Astrocyte (in vitro differentiated cells and primary cell): Measurements from ENCODE around the gene UMOD. TPM values are rescaled to one million over a fixed set of nuclear protein-coding genes. Genes with fewer than 3 reads are reported as not detected.

Experiments used
- DNase-seq: peaks from one replicate; pipeline ENCODE4 v3.0.0-alpha.2; 2010; ENCODE audit warnings: low read depth
- FAIRE-seq: peaks from 2 replicates; lab custom pipeline; 2011; peaks lifted over from hg19 to GRCh38; lab: Jason Lieb, UNC
- H2AFZ ChIP-seq: 2 replicates; pipeline ENCODE4 v1.6.0; 2012; ENCODE audit warnings: low read depth, low read length, inconsistent platforms
- H3K27ac ChIP-seq: 2 replicates; pipeline ENCODE4 v1.5.1; 2011; ENCODE audit warnings: low read depth, low read length, inconsistent platforms
- H3K27me3 ChIP-seq: 2 replicates; pipeline ENCODE4 v1.6.0; 2011; ENCODE audit warnings: low read length, inconsistent platforms; ENCODE audit not compliant: insufficient read depth
- H3K36me3 ChIP-seq: 2 replicates; pipeline ENCODE4 v1.5.1; 2011; ENCODE audit warnings: low read length, inconsistent platforms; ENCODE audit not compliant: insufficient read depth
- H3K4me1 ChIP-seq: 2 replicates; pipeline ENCODE4 v1.5.1; 2011; ENCODE audit warnings: low read length, inconsistent platforms; ENCODE audit not compliant: insufficient read depth
- H3K4me2 ChIP-seq: 2 replicates; pipeline ENCODE4 v1.6.0; 2012; ENCODE audit warnings: low read length, inconsistent platforms
- H3K4me3 ChIP-seq: 2 replicates; pipeline ENCODE4 v1.5.1; 2011; ENCODE audit warnings: low read depth, mild to moderate bottlenecking, low read length, inconsistent platforms; ENCODE audit not compliant: insufficient read depth
- H3K79me2 ChIP-seq: 2 replicates; pipeline ENCODE4 v1.6.0; 2012; ENCODE audit warnings: mild to moderate bottlenecking, low read length, inconsistent platforms; ENCODE audit not compliant: insufficient read depth
- H3K9ac ChIP-seq: 2 replicates; pipeline ENCODE4 v1.6.0; 2012; ENCODE audit warnings: mild to moderate bottlenecking, low read length, inconsistent platforms
- H3K9me3 ChIP-seq: 2 replicates; pipeline ENCODE4 v1.5.1; 2012; ENCODE audit warnings: low read depth, mild to moderate bottlenecking, low read length, inconsistent platforms; ENCODE audit not compliant: insufficient read depth
- H4K20me1 ChIP-seq: 2 replicates; pipeline ENCODE4 v1.6.0; 2012; ENCODE audit warnings: low read length, inconsistent platforms; ENCODE audit not compliant: insufficient read depth
- H3K27ac Mint-ChIP-seq: one replicate; pipeline ENCODE4 v1.8.0; 2021; ENCODE audit warnings: mild to moderate bottlenecking, mixed read lengths; ENCODE audit not compliant: unreplicated experiment
- H3K27me3 Mint-ChIP-seq: one replicate; pipeline ENCODE4 v1.8.0; 2021; ENCODE audit warnings: low read depth, mixed read lengths; ENCODE audit not compliant: unreplicated experiment
- H3K36me3 Mint-ChIP-seq: one replicate; pipeline ENCODE4 v1.8.0; 2021; ENCODE audit warnings: low read depth, mixed read lengths; ENCODE audit not compliant: unreplicated experiment
- H3K4me1 Mint-ChIP-seq: one replicate; pipeline ENCODE4 v1.8.0; 2021; ENCODE audit warnings: low read depth, mixed read lengths; ENCODE audit not compliant: unreplicated experiment
- H3K4me3 Mint-ChIP-seq: one replicate; pipeline ENCODE4 v1.8.0; 2021; ENCODE audit warnings: mild to moderate bottlenecking, moderate library complexity, mixed read lengths; ENCODE audit not compliant: unreplicated experiment
- H3K9me3 Mint-ChIP-seq: one replicate; pipeline ENCODE4 v1.8.0; 2021; ENCODE audit warnings: mild to moderate bottlenecking, mixed read lengths; ENCODE audit not compliant: unreplicated experiment
- EZH2 ChIP-seq: IDR thresholded peaks from 2 replicates; pipeline ENCODE4 v1.6.1; 2012; ENCODE audit warnings: mild to moderate bottlenecking, low read length, inconsistent platforms; ENCODE audit not compliant: insufficient read depth
- total RNA-seq: library from RNA; stranded (reverse); gene quantifications from 2 replicates; pipeline ENCODE4 v1.2.1, GENCODE V29; 2021
- TF ChIP-seq, protein P1 (sequence below): IDR thresholded peaks from 2 replicates; pipeline ENCODE4 v1.5.1; 2011; ENCODE audit warnings: low read depth, mild to moderate bottlenecking, inconsistent platforms, low read length, moderate library complexity; ENCODE audit not compliant: insufficient read depth

UMOD gene
- total RNA-seq, 1 donor from 2014 or later, result not detected

GRCh38 chr16:20401066-20401465, 48.6 kb upstream of the UMOD start:
- no peaks in the 10 kb centered on the region for H4K20me1 ChIP-seq
- no peaks in the 10 kb centered on the region for H3K4me1 Mint-ChIP-seq
- FAIRE-seq (no peak), DNase-seq (no peak)
- H3K4me3 ChIP-seq, result no peak overlapping the region
- no peak overlapping the region for H3K9ac ChIP-seq
- no peaks in the 10 kb centered on the region for H3K9me3 ChIP-seq
- no peak overlapping the region for H3K4me3 Mint-ChIP-seq
- no peaks in the 10 kb centered on the region for H3K79me2 ChIP-seq
- H3K9me3 Mint-ChIP-seq, result peaks cover 3% of the 10 kb centered on the region
- H3K27me3 ChIP-seq, result no peaks in the 10 kb centered on the region
- no peak overlapping the region for H2AFZ ChIP-seq
- no peak overlapping the region for H3K27ac ChIP-seq
- TF ChIP-seq, protein P1, sequence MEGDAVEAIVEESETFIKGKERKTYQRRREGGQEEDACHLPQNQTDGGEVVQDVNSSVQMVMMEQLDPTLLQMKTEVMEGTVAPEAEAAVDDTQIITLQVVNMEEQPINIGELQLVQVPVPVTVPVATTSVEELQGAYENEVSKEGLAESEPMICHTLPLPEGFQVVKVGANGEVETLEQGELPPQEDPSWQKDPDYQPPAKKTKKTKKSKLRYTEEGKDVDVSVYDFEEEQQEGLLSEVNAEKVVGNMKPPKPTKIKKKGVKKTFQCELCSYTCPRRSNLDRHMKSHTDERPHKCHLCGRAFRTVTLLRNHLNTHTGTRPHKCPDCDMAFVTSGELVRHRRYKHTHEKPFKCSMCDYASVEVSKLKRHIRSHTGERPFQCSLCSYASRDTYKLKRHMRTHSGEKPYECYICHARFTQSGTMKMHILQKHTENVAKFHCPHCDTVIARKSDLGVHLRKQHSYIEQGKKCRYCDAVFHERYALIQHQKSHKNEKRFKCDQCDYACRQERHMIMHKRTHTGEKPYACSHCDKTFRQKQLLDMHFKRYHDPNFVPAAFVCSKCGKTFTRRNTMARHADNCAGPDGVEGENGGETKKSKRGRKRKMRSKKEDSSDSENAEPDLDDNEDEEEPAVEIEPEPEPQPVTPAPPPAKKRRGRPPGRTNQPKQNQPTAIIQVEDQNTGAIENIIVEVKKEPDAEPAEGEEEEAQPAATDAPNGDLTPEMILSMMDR, result no peak
- TF ChIP-seq EZH2, result no peak
- no peaks in the 10 kb centered on the region for H3K36me3 ChIP-seq
- H3K27ac Mint-ChIP-seq, result no peak overlapping the region
- no peak overlapping the region for H3K4me2 ChIP-seq
- no peaks in the 10 kb centered on the region for H3K4me1 ChIP-seq
- peaks cover 6% of the 10 kb centered on the region for H3K27me3 Mint-ChIP-seq
- H3K36me3 Mint-ChIP-seq, result no peaks in the 10 kb centered on the region

- Histone ChIP-seq H3K4me1 (no peaks in the 10 kb centered on the region), H2AFZ (no peak overlapping the region), H3K27me3 (no peaks in the 10 kb centered on the region), H3K9me3 (no peaks in the 10 kb centered on the region), H3K4me3 (no peak overlapping the region), H3K79me2 (no peaks in the 10 kb centered on the region), H3K36me3 (no peaks in the 10 kb centered on the region), H4K20me1 (no peaks in the 10 kb centered on the region), H3K4me2 (no peak overlapping the region), H3K27ac (no peak overlapping the region), H3K9ac (no peak overlapping the region)
- Mint-ChIP-seq H3K4me1 (no peaks in the 10 kb centered on the region), H3K27me3 (peaks cover 6% of the 10 kb centered on the region), H3K27ac (no peak overlapping the region), H3K4me3 (no peak overlapping the region), H3K36me3 (no peaks in the 10 kb centered on the region), H3K9me3 (peaks cover 3% of the 10 kb centered on the region)
- TF ChIP-seq EZH2, result no peak
- TF ChIP-seq, protein P1, result no peak
- DNase-seq (no peak), FAIRE-seq (no peak)
Observed at GRCh38 chr16:20399185-20399584, 46.7 kb upstream of the UMOD start.

- Histone ChIP-seq H3K9me3 (no peaks in the 10 kb centered on the region), H3K36me3 (no peaks in the 10 kb centered on the region), H3K27ac (no peak overlapping the region), H2AFZ (no peak overlapping the region), H3K9ac (no peak overlapping the region), H4K20me1 (no peaks in the 10 kb centered on the region), H3K79me2 (no peaks in the 10 kb centered on the region), H3K27me3 (no peaks in the 10 kb centered on the region), H3K4me1 (no peaks in the 10 kb centered on the region), H3K4me2 (no peak overlapping the region), H3K4me3 (no peak overlapping the region)
- no peak overlapping the region for H3K27ac Mint-ChIP-seq
- peaks cover 6% of the 10 kb centered on the region for H3K27me3 Mint-ChIP-seq
- no peaks in the 10 kb centered on the region for H3K36me3 Mint-ChIP-seq
- DNase-seq, result no peak
- peaks cover 5% of the 10 kb centered on the region for H3K4me1 Mint-ChIP-seq
- no peak for FAIRE-seq
- TF ChIP-seq EZH2, result no peak
- TF ChIP-seq, protein P1, result no peak
- no peak overlapping the region for H3K4me3 Mint-ChIP-seq
- H3K9me3 Mint-ChIP-seq, result peaks cover under 1% of the 10 kb centered on the region
Observed at GRCh38 chr16:20398603-20399002, 46.1 kb upstream of the UMOD start.
